Natural killer cell (primary cell): ENCODE results near the gene ELMO3. TPM values are rescaled to one million over a fixed set of nuclear protein-coding genes. Genes with fewer than 3 reads are reported as not detected.

Experiments used
- ATAC-seq, 3 donors: fragments of 150-1000 bp in 2 of 3; fragments of 200-7000 bp in 1 of 3; cut with Tn5 transposase; 1 replicate in 1 of 3; 2 replicates in 2 of 3; pipeline ENCODE4 v1.10.0; 2021; ENCODE audit warnings: mild to moderate bottlenecking in 2 of 3, moderate library complexity in 2 of 3
- DNase-seq, 2 donors: peaks; one replicate each; pipeline versions ENCODE4 v3.0.0 to v3.0.0-alpha.2; 2013 to 2021; ENCODE audit warnings: mixed read lengths in 1 of 2
- H3K27ac ChIP-seq: one replicate; pipeline ENCODE4 v1.5.1; 2013; ENCODE audit warnings: mild to moderate bottlenecking, low read length
- H3K27me3 ChIP-seq: one replicate; pipeline ENCODE4 v1.6.1; 2013; ENCODE audit warnings: low read length; ENCODE audit not compliant: control insufficient read depth, insufficient read depth
- H3K36me3 ChIP-seq: one replicate; pipeline ENCODE4 v1.6.1; 2013; ENCODE audit warnings: low read length; ENCODE audit not compliant: control insufficient read depth, insufficient read depth
- H3K4me1 ChIP-seq: one replicate; pipeline ENCODE4 v1.6.1; 2013; ENCODE audit warnings: low read length; ENCODE audit not compliant: control insufficient read depth, insufficient read depth
- H3K4me3 ChIP-seq: one replicate; pipeline ENCODE4 v1.5.1; 2013; ENCODE audit warnings: low read length
- H3K9me3 ChIP-seq: one replicate; pipeline ENCODE4 v1.6.1; 2013; ENCODE audit warnings: low read length; ENCODE audit not compliant: control insufficient read depth, insufficient read depth
- H3K27ac Mint-ChIP-seq, 2 donors: one replicate each; pipeline ENCODE4 v1.8.0; 2022; ENCODE audit warnings: mild to moderate bottlenecking in 2 of 2, mixed read lengths in 2 of 2, moderate library complexity in 1 of 2
- H3K27me3 Mint-ChIP-seq, 2 donors: one replicate each; pipeline ENCODE4 v1.8.0; 2022; ENCODE audit warnings: low read depth in 2 of 2, mixed read lengths in 2 of 2
- H3K36me3 Mint-ChIP-seq: one replicate; pipeline ENCODE4 v1.8.0; 2022; ENCODE audit warnings: mixed read lengths
- H3K4me1 Mint-ChIP-seq, 2 donors: one replicate each; pipeline ENCODE4 v1.8.0; 2022; ENCODE audit warnings: mixed read lengths in 2 of 2
- H3K4me3 Mint-ChIP-seq: one replicate; pipeline ENCODE4 v1.8.0; 2022; ENCODE audit warnings: mild to moderate bottlenecking, moderate library complexity, mixed read lengths
- H3K9me3 Mint-ChIP-seq, 2 donors: one replicate each; pipeline ENCODE4 v1.8.0; 2022; ENCODE audit warnings: mixed read lengths in 2 of 2
- WGBS: methylation state at CpG from one replicate; pipeline ENCODE4 v1.1.7; 2013; ENCODE audit warnings: missing lambda C conversion rate; ENCODE audit not compliant: insufficient coverage; 5-methylcytosine and 5-hydroxymethylcytosine counted together
- intact Hi-C: fragments of 100-400 bp; cut with micrococcal nuclease; formaldehyde crosslinking; loops from one replicate; pipeline ENCODE4 v1.14.2; 2022
- total RNA-seq, 4 donors: library from RNA; stranded (reverse); fragments of 120-200 nt in 1 of 4; gene quantifications; one replicate each; pipeline versions ENCODE4 v1.2.3 to v1.2.4, GENCODE V29; 2013 to 2022
- TF ChIP-seq, protein P1 (sequence below): fragments of 200-600 bp; IDR thresholded peaks from one replicate; pipeline ENCODE4 v1.8.0; 2022; ENCODE audit warnings: antibody characterized with exemption

Gene ELMO3
- total RNA-seq, 3 donors from 2014 or later (not counting 1 experiment from before 2014, with no cell fraction given), result 1.9 to 3.3 (median 2.3) TPM

DNA sequence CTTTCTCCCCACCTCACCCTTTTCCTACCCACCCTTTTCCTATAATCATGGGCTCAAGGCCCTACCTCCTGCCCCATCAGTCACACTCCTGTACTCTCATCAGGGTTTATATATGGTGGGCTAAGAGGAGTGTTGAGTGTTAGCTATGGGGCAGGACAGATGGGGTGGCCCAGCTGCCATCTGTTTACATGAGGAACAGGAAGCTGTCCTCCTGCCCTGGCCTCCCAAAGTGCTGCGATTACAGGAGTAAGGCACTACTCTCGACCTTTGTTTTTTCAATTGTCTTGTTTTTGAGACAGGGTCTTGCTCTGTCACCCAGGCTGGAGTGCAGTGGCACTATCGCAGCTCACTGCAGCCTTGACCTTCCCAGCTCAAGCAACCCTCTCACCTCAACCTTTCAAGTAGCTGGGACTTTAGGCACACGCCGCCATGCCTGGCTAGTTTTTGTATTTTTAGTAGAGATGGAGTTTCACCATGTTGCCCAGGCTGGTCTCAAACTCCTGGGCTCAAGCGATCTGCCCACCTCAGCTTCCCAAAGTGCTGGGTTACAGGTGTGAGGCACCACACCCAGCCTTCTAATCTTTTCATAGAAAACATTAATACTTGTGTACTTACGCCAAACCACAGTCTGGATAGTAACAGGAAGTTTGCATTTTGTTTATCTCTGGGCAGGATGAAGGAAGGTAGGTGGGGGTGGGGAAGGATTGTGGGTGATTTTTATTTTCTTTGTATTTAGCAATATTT is 40.9 kb upstream of the ELMO3 start:
- Histone ChIP-seq H3K36me3 (no peaks in the 10 kb centered on the region), H3K4me1 (peaks cover 70% of the 10 kb centered on the region), H3K4me3 (no peak overlapping the region), H3K27me3 (peaks cover 17% of the 10 kb centered on the region), H3K9me3 (no peaks in the 10 kb centered on the region), H3K27ac (peak overlapping the region; percentile 88)
- no peak for ATAC-seq
- Mint-ChIP-seq H3K36me3 (no peaks in the 10 kb centered on the region), H3K27me3 (peaks cover 2 to 17% of the 10 kb centered on the region in 2 donors), H3K4me1 (peaks cover 25 to 47% of the 10 kb centered on the region in 2 donors), H3K27ac (peak overlapping the region; percentile 80 to 85), H3K4me3 (peak overlapping the region; percentile 88), H3K9me3 (no peaks in the 10 kb centered on the region)
- DNase-seq, result peak in 1 of 2 donors; percentile 67
- WGBS, result 72% methylated on average over 7 of the region's 7 CpGs
- TF ChIP-seq, protein P1, sequence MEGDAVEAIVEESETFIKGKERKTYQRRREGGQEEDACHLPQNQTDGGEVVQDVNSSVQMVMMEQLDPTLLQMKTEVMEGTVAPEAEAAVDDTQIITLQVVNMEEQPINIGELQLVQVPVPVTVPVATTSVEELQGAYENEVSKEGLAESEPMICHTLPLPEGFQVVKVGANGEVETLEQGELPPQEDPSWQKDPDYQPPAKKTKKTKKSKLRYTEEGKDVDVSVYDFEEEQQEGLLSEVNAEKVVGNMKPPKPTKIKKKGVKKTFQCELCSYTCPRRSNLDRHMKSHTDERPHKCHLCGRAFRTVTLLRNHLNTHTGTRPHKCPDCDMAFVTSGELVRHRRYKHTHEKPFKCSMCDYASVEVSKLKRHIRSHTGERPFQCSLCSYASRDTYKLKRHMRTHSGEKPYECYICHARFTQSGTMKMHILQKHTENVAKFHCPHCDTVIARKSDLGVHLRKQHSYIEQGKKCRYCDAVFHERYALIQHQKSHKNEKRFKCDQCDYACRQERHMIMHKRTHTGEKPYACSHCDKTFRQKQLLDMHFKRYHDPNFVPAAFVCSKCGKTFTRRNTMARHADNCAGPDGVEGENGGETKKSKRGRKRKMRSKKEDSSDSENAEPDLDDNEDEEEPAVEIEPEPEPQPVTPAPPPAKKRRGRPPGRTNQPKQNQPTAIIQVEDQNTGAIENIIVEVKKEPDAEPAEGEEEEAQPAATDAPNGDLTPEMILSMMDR, result no peak
- intact Hi-C loops, result loop anchor here (5.0 kb wide), 1 partner anchor 46 kb away; no protein-coding TSS in a partner anchor

DNA sequence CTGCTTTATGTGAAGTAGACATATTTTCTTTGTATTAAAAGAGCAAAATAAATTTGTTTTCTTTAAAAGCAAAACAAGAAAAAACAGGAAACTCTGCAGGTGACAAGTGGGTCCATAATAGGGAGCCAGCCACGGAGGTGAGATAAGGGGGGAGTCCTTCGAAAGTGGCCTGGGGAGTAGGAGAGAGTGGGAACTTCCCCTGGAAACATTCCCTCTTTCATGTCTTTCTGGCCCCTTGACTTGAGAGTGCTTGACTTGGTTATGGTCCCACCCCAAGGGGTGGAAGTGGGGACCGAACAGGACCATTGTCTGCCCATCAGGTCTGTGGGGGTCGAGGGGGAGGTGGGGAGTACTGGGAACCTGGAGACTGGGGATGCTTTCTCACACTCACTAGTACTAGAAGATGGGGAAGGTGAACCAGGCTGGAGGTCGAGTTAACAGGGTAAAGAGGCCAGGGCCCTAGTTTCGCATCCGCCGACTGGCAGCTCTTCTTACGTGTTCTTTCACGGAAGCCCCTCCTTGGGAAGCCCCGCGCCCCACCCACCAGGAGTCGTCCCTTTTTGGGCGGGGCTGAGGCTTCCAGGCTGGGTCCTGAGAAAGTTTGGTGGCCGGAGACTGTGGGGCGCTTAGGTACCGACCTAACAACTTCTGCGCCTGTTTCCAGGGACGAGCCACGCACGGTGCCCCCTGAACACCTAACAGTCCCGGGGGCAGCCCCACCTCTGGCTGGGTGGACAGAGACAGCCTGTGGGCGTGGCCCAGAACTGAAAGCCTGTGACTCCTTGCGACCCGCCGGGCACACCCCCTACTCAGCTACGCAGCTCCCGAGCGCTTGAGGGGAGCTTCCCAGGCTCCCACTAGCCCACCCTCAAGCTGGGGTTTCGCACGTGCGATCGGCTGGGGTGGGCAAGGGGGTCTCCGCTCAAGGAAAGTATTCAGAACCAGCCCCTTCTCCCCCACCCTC is 40.0 kb upstream of the ELMO3 start:
- DNase-seq (peak; percentile 50 to 91), ATAC-seq (peak; percentile 25 to 44 (median 30))
- H3K36me3 Mint-ChIP-seq, result no peaks in the 10 kb centered on the region
- peak overlapping the region; percentile 80 to 85 for H3K27ac Mint-ChIP-seq
- Histone ChIP-seq H3K36me3 (no peaks in the 10 kb centered on the region), H3K27ac (peak overlapping the region; percentile 88), H3K4me3 (peak overlapping the region; percentile 93), H3K27me3 (peaks cover 22% of the 10 kb centered on the region), H3K9me3 (no peaks in the 10 kb centered on the region), H3K4me1 (peaks cover 77% of the 10 kb centered on the region)
- peak overlapping the region; percentile 88 for H3K4me3 Mint-ChIP-seq
- 6% methylated on average over 34 of the region's 34 CpGs for WGBS
- intact Hi-C loops, result loop anchor here (1.0 to 5.0 kb wide), 2 partner anchors 24 to 47 kb away; partner anchors contain the start of gene MATCAP1
- peaks cover 25 to 45% of the 10 kb centered on the region in 2 donors for H3K4me1 Mint-ChIP-seq
- H3K9me3 Mint-ChIP-seq, result no peaks in the 10 kb centered on the region
- peaks cover 0 to 11% of the 10 kb centered on the region in 2 donors for H3K27me3 Mint-ChIP-seq
- TF ChIP-seq, protein P1, result no peak

DNA sequence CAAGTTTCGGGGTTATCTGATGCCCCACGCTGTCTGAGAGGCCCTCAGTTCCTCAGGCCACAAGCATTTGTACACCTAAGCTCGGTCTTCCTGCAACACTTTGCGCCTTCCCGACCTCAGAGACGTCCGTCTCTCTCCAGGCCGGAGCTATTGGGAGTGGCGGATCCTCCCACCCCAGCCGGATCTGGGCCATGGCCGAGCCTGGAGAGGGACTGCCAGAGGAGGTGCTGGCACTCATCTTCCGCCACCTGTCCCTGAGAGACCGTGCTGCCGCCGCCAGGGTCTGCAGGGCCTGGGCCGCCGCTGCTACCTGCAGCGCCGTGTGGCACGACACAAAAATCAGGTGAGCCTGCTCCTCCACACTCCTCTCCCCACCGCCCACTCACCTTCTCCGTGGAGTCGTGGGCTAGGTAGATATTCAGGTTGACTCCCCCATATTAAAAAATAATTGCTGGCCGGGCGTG is 37.3 kb upstream of the ELMO3 start:
- intact Hi-C loops, result loop anchor here (2.0 kb wide), 1 partner anchor 13 kb away; no protein-coding TSS in a partner anchor
- H3K9me3 Mint-ChIP-seq, result no peaks in the 10 kb centered on the region
- TF ChIP-seq, protein P1, result no peak
- no peaks in the 10 kb centered on the region for H3K36me3 Mint-ChIP-seq
- H3K4me3 Mint-ChIP-seq, result peak overlapping the region; percentile 31
- H3K4me1 Mint-ChIP-seq, result peaks cover 25 to 39% of the 10 kb centered on the region in 2 donors
- Histone ChIP-seq H3K9me3 (no peaks in the 10 kb centered on the region), H3K4me3 (no peak overlapping the region), H3K27me3 (peaks cover 43% of the 10 kb centered on the region), H3K4me1 (peaks cover 75% of the 10 kb centered on the region), H3K27ac (no peak overlapping the region), H3K36me3 (no peaks in the 10 kb centered on the region)
- ATAC-seq (no peak), DNase-seq (peak in 1 of 2 donors; percentile 8)
- peaks cover 0 to 30% of the 10 kb centered on the region in 2 donors for H3K27me3 Mint-ChIP-seq
- no peak overlapping the region for H3K27ac Mint-ChIP-seq
- 66% methylated on average over 25 of the region's 25 CpGs for WGBS
